ENCODE results near the gene PLCB4. TPM values are rescaled to one million over a fixed set of nuclear protein-coding genes. Genes with fewer than 3 reads are reported as not detected.
A peak's percentile ranks its signal among the peaks of the same experiment; 100 is the strongest.

Gene PLCB4
- total and polyA plus RNA-seq, 3 donors from 2014 or later = 5.9 to 19.4 (median 15.5) TPM

DNA sequence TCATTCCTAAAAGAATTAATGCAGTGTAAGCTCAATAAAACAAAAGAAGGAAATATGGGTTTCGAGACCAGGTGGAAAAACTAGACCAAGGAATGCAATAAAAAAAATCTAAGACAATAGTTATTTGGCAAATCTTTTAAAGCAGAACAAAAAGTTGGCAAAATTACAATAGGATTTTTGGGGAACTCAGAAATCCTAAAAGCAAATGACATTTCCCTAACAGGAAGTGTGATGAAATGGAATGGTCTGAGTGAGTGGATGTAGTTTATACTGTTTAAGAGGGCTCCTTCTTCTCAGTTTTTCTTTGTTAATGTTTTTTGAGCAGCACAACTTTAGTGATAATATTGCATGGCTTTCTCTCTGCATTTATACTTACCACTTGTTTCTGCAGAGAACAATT lies 190.0 kb downstream of the PLCB4 start:
- WGBS, 2 donors = 75 to 79% methylated on average over 1 of the region's 1 CpG

DNA sequence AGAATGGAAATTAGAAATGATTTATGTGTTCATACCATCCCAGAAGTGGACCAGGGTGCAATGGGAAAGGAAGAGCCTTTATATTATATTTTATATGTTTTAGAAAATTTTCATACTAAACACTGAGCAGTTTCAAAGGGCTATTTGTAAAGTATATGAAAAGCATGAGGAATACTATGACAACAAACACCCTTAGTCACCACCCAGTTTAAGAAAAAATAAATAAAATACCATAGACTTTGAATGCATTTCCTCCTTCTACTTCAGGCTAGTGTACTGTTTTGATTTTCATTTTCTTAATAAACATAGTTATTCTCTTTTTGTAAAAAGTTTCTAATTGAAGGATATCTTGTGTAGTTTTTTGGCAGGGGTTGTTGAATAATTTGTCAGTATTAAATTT lies 191.1 kb downstream of the PLCB4 start:
- intact Hi-C loops (cut with DNase I; ENCODE audit: low total_unique reads) = no loop called here
- no peak for TF ChIP-seq POLR2A (IDR thresholded peaks at IDR 0.05)
- TF ChIP-seq, protein P1, sequence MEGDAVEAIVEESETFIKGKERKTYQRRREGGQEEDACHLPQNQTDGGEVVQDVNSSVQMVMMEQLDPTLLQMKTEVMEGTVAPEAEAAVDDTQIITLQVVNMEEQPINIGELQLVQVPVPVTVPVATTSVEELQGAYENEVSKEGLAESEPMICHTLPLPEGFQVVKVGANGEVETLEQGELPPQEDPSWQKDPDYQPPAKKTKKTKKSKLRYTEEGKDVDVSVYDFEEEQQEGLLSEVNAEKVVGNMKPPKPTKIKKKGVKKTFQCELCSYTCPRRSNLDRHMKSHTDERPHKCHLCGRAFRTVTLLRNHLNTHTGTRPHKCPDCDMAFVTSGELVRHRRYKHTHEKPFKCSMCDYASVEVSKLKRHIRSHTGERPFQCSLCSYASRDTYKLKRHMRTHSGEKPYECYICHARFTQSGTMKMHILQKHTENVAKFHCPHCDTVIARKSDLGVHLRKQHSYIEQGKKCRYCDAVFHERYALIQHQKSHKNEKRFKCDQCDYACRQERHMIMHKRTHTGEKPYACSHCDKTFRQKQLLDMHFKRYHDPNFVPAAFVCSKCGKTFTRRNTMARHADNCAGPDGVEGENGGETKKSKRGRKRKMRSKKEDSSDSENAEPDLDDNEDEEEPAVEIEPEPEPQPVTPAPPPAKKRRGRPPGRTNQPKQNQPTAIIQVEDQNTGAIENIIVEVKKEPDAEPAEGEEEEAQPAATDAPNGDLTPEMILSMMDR (IDR thresholded peaks at IDR 0.05) = no peak
- Histone ChIP-seq H3K9me3 (no peaks in the 10 kb centered on the region), H3K4me1 (peaks cover 8% of the 10 kb centered on the region), H3K27ac (no peak overlapping the region), H3K4me3 (no peak overlapping the region), H3K36me3 (ENCODE audit: low read depth, missing control alignments) (no peaks in the 10 kb centered on the region), H3K27me3 (no peaks in the 10 kb centered on the region)
- DNase-seq = no peak

More for the DNA sequence above, 190.0 kb downstream of the PLCB4 start:
- no peaks in the 10 kb centered on the region for H3K27me3 ChIP-seq
- no peaks in the 10 kb centered on the region for H3K36me3 ChIP-seq (ENCODE audit: low read depth, missing control alignments)
- intact Hi-C loops (cut with DNase I; ENCODE audit: low total_unique reads) = no loop called here
- H3K27ac ChIP-seq = no peak overlapping the region
- no peak overlapping the region for H3K4me3 ChIP-seq
- DNase-seq = no peak
- peaks cover 8% of the 10 kb centered on the region for H3K4me1 ChIP-seq
- H3K9me3 ChIP-seq = no peaks in the 10 kb centered on the region
- TF ChIP-seq POLR2A (IDR thresholded peaks at IDR 0.05) = no peak
- TF ChIP-seq, protein P1 (IDR thresholded peaks at IDR 0.05) = no peak

DNA sequence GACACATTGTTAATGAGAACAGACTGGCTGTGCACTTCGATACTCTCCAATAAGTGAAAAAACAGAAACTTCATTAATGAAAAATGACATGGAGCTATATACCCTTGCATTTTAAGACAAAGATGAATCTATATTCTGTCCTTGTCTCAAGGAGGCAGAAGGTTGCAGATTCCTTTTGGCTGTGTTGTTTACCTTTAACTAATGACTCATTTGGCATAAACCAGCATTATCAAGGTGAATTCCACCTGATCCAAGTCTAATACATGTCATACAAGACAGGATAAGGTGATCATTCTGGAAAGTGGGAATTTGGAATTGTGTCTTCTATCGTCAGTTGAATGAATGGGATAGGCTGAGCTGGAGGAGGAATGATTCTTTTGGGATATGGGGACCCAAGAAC lies 192.9 kb downstream of the PLCB4 start:
- no peak for DNase-seq
- TF ChIP-seq, protein P1 (IDR thresholded peaks at IDR 0.05) = no peak
- TF ChIP-seq POLR2A (IDR thresholded peaks at IDR 0.05) = no peak
- no peaks in the 10 kb centered on the region for H3K27me3 ChIP-seq
- no peak overlapping the region for H3K27ac ChIP-seq
- H3K4me3 ChIP-seq = no peak overlapping the region
- H3K9me3 ChIP-seq = no peaks in the 10 kb centered on the region
- 89 to 90% methylated on average over 2 of the region's 2 CpGs for WGBS, 2 donors
- H3K4me1 ChIP-seq = peaks cover 8% of the 10 kb centered on the region
- no peaks in the 10 kb centered on the region for H3K36me3 ChIP-seq (ENCODE audit: low read depth, missing control alignments)
- intact Hi-C loops (cut with DNase I; ENCODE audit: low total_unique reads) = no loop called here

DNA sequence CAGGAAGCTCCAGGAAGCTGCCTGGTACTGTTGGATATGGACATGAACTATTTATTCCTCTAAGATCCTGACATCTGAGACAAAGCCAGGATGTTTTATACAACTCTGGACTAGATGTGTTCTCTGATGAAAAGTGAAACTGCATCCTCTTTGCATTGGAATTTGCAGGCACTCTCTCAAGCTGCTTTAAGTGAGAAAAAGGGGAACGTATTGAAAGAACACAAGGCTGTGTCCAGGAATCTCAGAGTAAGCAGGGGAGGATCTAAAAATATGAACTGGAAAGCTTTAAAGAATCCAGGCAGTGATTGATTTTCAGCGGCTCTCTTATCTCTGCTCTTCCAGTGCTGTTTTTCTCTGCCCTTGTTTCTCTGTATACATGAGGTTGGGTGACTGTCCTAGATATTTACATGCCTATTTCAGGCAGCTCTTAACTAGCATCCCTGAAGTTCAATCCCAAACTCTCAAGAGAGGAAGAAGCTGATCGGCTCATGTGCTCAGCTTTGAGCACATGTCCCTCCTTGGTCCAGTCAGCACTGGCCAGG lies 193.8 kb downstream of the PLCB4 start:
- no peaks in the 10 kb centered on the region for H3K36me3 ChIP-seq (ENCODE audit: low read depth, missing control alignments)
- no peak for DNase-seq
- peaks cover 8% of the 10 kb centered on the region for H3K4me1 ChIP-seq
- peak overlapping the region in 1 of 2 donors; percentile 61 for H3K27ac ChIP-seq
- 24 to 40% methylated on average over 3 of the region's 3 CpGs for WGBS, 2 donors
- H3K27me3 ChIP-seq = no peaks in the 10 kb centered on the region
- no peak for TF ChIP-seq POLR2A (IDR thresholded peaks at IDR 0.05)
- TF ChIP-seq, protein P1 (IDR thresholded peaks at IDR 0.05) = no peak
- intact Hi-C loops (cut with DNase I; ENCODE audit: low total_unique reads) = no loop called here
- H3K4me3 ChIP-seq = no peak overlapping the region
- no peaks in the 10 kb centered on the region for H3K9me3 ChIP-seq

DNA sequence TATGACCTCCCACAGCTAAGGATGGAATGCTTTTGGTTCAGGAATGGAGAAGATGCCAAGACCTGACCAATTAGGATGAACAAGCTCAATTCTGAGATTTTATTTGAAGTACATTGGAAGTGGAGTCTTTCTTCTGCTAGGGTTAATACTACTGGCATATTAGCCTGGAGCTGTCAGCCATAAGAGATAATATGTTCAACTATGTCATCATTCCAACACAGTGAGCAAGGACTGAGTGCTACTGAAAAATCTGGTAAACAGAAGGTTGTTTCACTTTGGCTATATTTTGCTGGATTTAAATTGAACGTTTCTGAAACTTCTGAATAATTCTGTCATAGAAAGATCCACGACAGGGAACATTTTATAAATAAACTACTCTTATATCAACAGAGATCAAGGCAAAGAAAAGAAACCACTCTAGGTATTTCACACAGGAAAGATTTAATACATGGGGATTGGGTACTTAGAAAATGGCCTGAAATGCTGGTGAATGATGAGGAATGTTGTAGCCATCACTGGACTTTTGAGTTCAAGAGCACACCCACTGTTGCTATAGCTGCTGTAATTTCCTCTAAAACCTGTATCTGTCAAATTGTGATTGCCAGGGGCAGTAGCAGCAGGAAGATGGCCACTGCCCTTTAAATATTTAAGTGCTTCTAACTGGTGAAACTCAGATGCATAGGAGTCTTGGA lies 200.5 kb downstream of the PLCB4 start:
- H3K4me3 ChIP-seq = no peak overlapping the region
- DNase-seq = no peak
- no peaks in the 10 kb centered on the region for H3K36me3 ChIP-seq (ENCODE audit: low read depth, missing control alignments)
- WGBS, 2 donors = 35 to 61% methylated on average over 2 of the region's 2 CpGs
- intact Hi-C loops (cut with DNase I; ENCODE audit: low total_unique reads) = no loop called here
- H3K9me3 ChIP-seq = no peaks in the 10 kb centered on the region
- H3K4me1 ChIP-seq = no peaks in the 10 kb centered on the region
- TF ChIP-seq, protein P1 (IDR thresholded peaks at IDR 0.05) = no peak
- TF ChIP-seq POLR2A (IDR thresholded peaks at IDR 0.05) = no peak
- no peak overlapping the region for H3K27ac ChIP-seq
- no peaks in the 10 kb centered on the region for H3K27me3 ChIP-seq

Measured in testis (tissue), 3 donors.